Stimulated activated CD8-positive, alpha-beta memory T cell treated with anti-CD3 and anti-CD28 coated beads, Interleukin-2, amount 100 ng/mL, for 48 hours (primary cell): ENCODE results near the gene GAL3ST2.
"Not testable (repeated sequence)": the region's sequence is repeated elsewhere in the genome, so short reads cannot be mapped to it uniquely, and the experiment has no call there.

Source experiments
- DNase-seq, 2 donors: peaks; one replicate each; pipeline ENCODE4 v3.0.0-alpha.2; 2020; ENCODE audit warnings: low read depth in 2 of 2

Gene GAL3ST2

GRCh38 chr2:241795021-241795999 lies 18.7 kb downstream of the GAL3ST2 start:
- no peak for DNase-seq

- no peak for DNase-seq
Observed at GRCh38 chr2:241796209-241796608, 19.6 kb downstream of the GAL3ST2 start.

- DNase-seq, result no peak
Observed at GRCh38 chr2:241796610-241797138, 20.1 kb downstream of the GAL3ST2 start.

GRCh38 chr2:241797441-241798080 lies 20.9 kb downstream of the GAL3ST2 start:
- no peak for DNase-seq

GRCh38 chr2:241798081-241798630 lies 21.5 kb downstream of the GAL3ST2 start:
- DNase-seq, result no peak

GRCh38 chr2:241798631-241799521 lies 22.3 kb downstream of the GAL3ST2 start:
- no peak for DNase-seq

- DNase-seq, result no peak
Observed at GRCh38 chr2:241799522-241800197, 23.0 kb downstream of the GAL3ST2 start.

GRCh38 chr2:241800198-241800903 lies 23.7 kb downstream of the GAL3ST2 start:
- not testable (repeated sequence) for DNase-seq

GRCh38 chr2:241801611-241802420 lies 25.2 kb downstream of the GAL3ST2 start:
- DNase-seq, result no peak

- no peak for DNase-seq
Observed at GRCh38 chr2:241802421-241803318, 26.0 kb downstream of the GAL3ST2 start.

GRCh38 chr2:241803387-241804325 lies 27.0 kb downstream of the GAL3ST2 start:
- peak; percentile 36 to 50 for DNase-seq

- no peak for DNase-seq
Observed at GRCh38 chr2:241804326-241805229, 28.0 kb downstream of the GAL3ST2 start.

GRCh38 chr2:241806217-241806616 lies 29.6 kb downstream of the GAL3ST2 start:
- DNase-seq, result not testable (repeated sequence)

- DNase-seq, result no peak
Observed at GRCh38 chr2:241808051-241808720, 31.6 kb downstream of the GAL3ST2 start.

- DNase-seq, result no peak
Observed at GRCh38 chr2:241808721-241809382, 32.2 kb downstream of the GAL3ST2 start, which contains the start of gene NEU4. NEU4 (plus strand) TSS chr2:241809193; CDS start chr2:241814485, 5,292 bp downstream.
